Neuronal stem cell (in vitro differentiated cells): ENCODE results near the gene DUSP7.
A peak's percentile ranks its signal among the peaks of the same experiment; 100 is the strongest.

ENCODE experiments used
- DNase-seq: peaks from one replicate; pipeline ENCODE4 v3.0.0-alpha.2; 2013; ENCODE audit warnings: low spot score
- H2AFZ ChIP-seq: one replicate; pipeline ENCODE4 v1.6.1; 2013; ENCODE audit warnings: mild to moderate bottlenecking, low read length, inconsistent platforms
- H2AK5ac ChIP-seq: 2 replicates; pipeline ENCODE4 v1.6.1; 2013; ENCODE audit warnings: low read depth, mild to moderate bottlenecking, inconsistent platforms, low read length, moderate library complexity, mixed read lengths
- H2BK120ac ChIP-seq: 2 replicates; pipeline ENCODE4 v1.6.1; 2013; ENCODE audit warnings: low read depth, mild to moderate bottlenecking, inconsistent platforms, low read length, moderate library complexity, mixed read lengths
- H2BK12ac ChIP-seq: one replicate; pipeline ENCODE4 v1.6.1; 2013; ENCODE audit warnings: low read length, inconsistent platforms
- H2BK15ac ChIP-seq: 2 replicates; pipeline ENCODE4 v1.6.1; 2013; ENCODE audit warnings: mild to moderate bottlenecking, low read length, inconsistent platforms, mixed read lengths
- H2BK5ac ChIP-seq: one replicate; pipeline ENCODE4 v1.6.1; 2013; ENCODE audit warnings: inconsistent platforms, mild to moderate bottlenecking, low read length, moderate library complexity
- H3K14ac ChIP-seq: one replicate; pipeline ENCODE4 v1.6.1; 2013; ENCODE audit warnings: low read length, inconsistent platforms
- H3K18ac ChIP-seq: 2 replicates; pipeline ENCODE4 v1.6.1; 2013; ENCODE audit warnings: low read length, inconsistent platforms
- H3K23ac ChIP-seq: 2 replicates; pipeline ENCODE4 v1.6.1; 2013; ENCODE audit warnings: low read depth, mild to moderate bottlenecking, mixed read lengths, low read length, inconsistent platforms; ENCODE audit not compliant: poor library complexity
- H3K27ac ChIP-seq: replicated peaks from 3 replicates; pipeline ENCODE4 v1.5.1; 2013; ENCODE audit warnings: low read length, inconsistent platforms
- H3K27me3 ChIP-seq, 3 experiments: 2 replicates each; pipeline ENCODE4 v1.6.1; 2013; ENCODE audit warnings: low read length in 3 of 3, mild to moderate bottlenecking in 2 of 3, inconsistent platforms in 1 of 3, low read depth in 1 of 3, mixed read lengths in 1 of 3, moderate library complexity in 1 of 3; ENCODE audit not compliant: control insufficient read depth in 3 of 3, insufficient read depth in 3 of 3
- H3K36me3 ChIP-seq, 2 donors: replicated peaks in 1 of 2; 2 replicates each; pipeline ENCODE4 v1.6.1; 2013; ENCODE audit warnings: low read length in 2 of 2; ENCODE audit not compliant: control insufficient read depth in 2 of 2, insufficient read depth in 2 of 2
- H3K4ac ChIP-seq: 2 replicates; pipeline ENCODE4 v1.6.1; 2013; ENCODE audit warnings: inconsistent platforms, mild to moderate bottlenecking, low read length, moderate library complexity
- H3K4me1 ChIP-seq, 2 donors: 1 replicate in 1 of 2; 2 replicates in 1 of 2; pipeline ENCODE4 v1.6.1; 2013; ENCODE audit warnings: low read length in 2 of 2, low read depth in 1 of 2; ENCODE audit not compliant: control insufficient read depth in 2 of 2, insufficient read depth in 1 of 2
- H3K4me2 ChIP-seq: one replicate; pipeline ENCODE4 v1.6.1; 2013; ENCODE audit warnings: mild to moderate bottlenecking, low read length, inconsistent platforms; ENCODE audit not compliant: insufficient read depth, poor library complexity, severe bottlenecking
- H3K4me3 ChIP-seq, 2 donors: 2 replicates each; pipeline ENCODE4 v1.5.1; 2013; ENCODE audit warnings: low read length in 2 of 2, mild to moderate bottlenecking in 2 of 2, inconsistent platforms in 1 of 2, moderate library complexity in 1 of 2
- H3K79me1 ChIP-seq: one replicate; pipeline ENCODE4 v1.6.1; 2013; ENCODE audit warnings: low read depth, mild to moderate bottlenecking, inconsistent platforms, low read length, moderate library complexity
- H3K9ac ChIP-seq: one replicate; pipeline ENCODE4 v1.6.1; 2013; ENCODE audit warnings: mild to moderate bottlenecking, low read depth, low read length, inconsistent platforms; ENCODE audit not compliant: poor library complexity
- H3K9me3 ChIP-seq, 2 donors: replicated peaks in 1 of 2; 2 replicates each; pipeline versions ENCODE3 to v1.6.1; 2013; ENCODE audit warnings: low read length in 2 of 2, mild to moderate bottlenecking in 2 of 2, inconsistent platforms in 1 of 2, low read depth in 1 of 2, mixed read lengths in 1 of 2, moderate library complexity in 1 of 2; ENCODE audit not compliant: control insufficient read depth in 2 of 2, insufficient read depth in 1 of 2
- H4K8ac ChIP-seq: one replicate; pipeline ENCODE4 v1.6.1; 2013; ENCODE audit warnings: low read depth, mild to moderate bottlenecking, inconsistent platforms, low read length, moderate library complexity
- H4K91ac ChIP-seq: one replicate; pipeline ENCODE4 v1.6.1; 2013; ENCODE audit warnings: low read length, low read depth, mild to moderate bottlenecking, inconsistent platforms; ENCODE audit not compliant: poor library complexity
- WGBS, 2 donors: extraction: QIAGEN DNeasy Blood & Tissue Kit; methylation state at CpG; one replicate each; pipeline ENCODE4 v1.1.7; 2013; ENCODE audit warnings: missing lambda C conversion rate in 2 of 2, mixed read lengths in 1 of 2; ENCODE audit not compliant: insufficient read length in 2 of 2, insufficient replicate concordance in 1 of 2; ENCODE audit errors: extremely low coverage in 2 of 2; 5-methylcytosine and 5-hydroxymethylcytosine counted together

Gene DUSP7

GRCh38 chr3:52077925-52078324 is 21.6 kb upstream of the DUSP7 start:
- Histone ChIP-seq H2BK5ac (no peak overlapping the region), H3K4me1 (peaks cover 0 to 3% of the 10 kb centered on the region in 2 donors), H2AFZ (no peak overlapping the region), H3K4me2 (no peak overlapping the region), H2AK5ac (no peak overlapping the region), H2BK120ac (no peak overlapping the region), H3K4ac (no peak overlapping the region), H3K23ac (no peak overlapping the region), H3K27ac (no peak overlapping the region), H4K91ac (no peak overlapping the region), H3K79me1 (peaks cover 3% of the 10 kb centered on the region), H3K14ac (no peak overlapping the region), H3K9me3 (peaks cover 0 to 1% of the 10 kb centered on the region in 2 donors), H3K18ac (peak overlapping the region; percentile 8), H3K36me3 (peaks cover 13 to 23% of the 10 kb centered on the region in 2 donors), H3K27me3 (no peaks in the 10 kb centered on the region), H4K8ac (no peak overlapping the region), H3K9ac (no peak overlapping the region), H3K4me3 (no peak overlapping the region), H2BK12ac (no peak overlapping the region), H2BK15ac (no peak overlapping the region)
- DNase-seq: no peak
- no CpG with 5 or more reads among the region's 3 CpGs for WGBS, 2 donors

- Histone ChIP-seq H2BK15ac (no peak overlapping the region), H3K23ac (no peak overlapping the region), H3K4me3 (no peak overlapping the region), H2BK12ac (no peak overlapping the region), H3K4me1 (peaks cover 0 to 3% of the 10 kb centered on the region in 2 donors), H3K9me3 (peaks cover 0 to 1% of the 10 kb centered on the region in 2 donors), H2AK5ac (no peak overlapping the region), H3K36me3 (peaks cover 15 to 23% of the 10 kb centered on the region in 2 donors), H3K4ac (no peak overlapping the region), H3K27ac (no peak overlapping the region), H4K8ac (no peak overlapping the region), H3K79me1 (peaks cover 3% of the 10 kb centered on the region), H2AFZ (no peak overlapping the region), H4K91ac (no peak overlapping the region), H3K18ac (no peak overlapping the region), H3K14ac (no peak overlapping the region), H3K4me2 (no peak overlapping the region), H3K27me3 (no peaks in the 10 kb centered on the region), H3K9ac (no peak overlapping the region), H2BK120ac (no peak overlapping the region), H2BK5ac (no peak overlapping the region)
- WGBS, 2 donors: no CpG with 5 or more reads among the region's 14 CpGs
- DNase-seq: no peak
These were observed 20.8 kb upstream of the DUSP7 start for GRCh38 chr3:52076896-52077780.

GRCh38 chr3:52073490-52073889 is 17.1 kb upstream of the DUSP7 start:
- Histone ChIP-seq H3K4ac (no peak overlapping the region), H4K8ac (no peak overlapping the region), H3K23ac (no peak overlapping the region), H3K36me3 (peaks cover 16 to 23% of the 10 kb centered on the region in 2 donors), H2BK15ac (no peak overlapping the region), H3K79me1 (peaks cover 3% of the 10 kb centered on the region), H3K4me3 (no peak overlapping the region), H2BK12ac (no peak overlapping the region), H3K18ac (no peak overlapping the region), H3K4me1 (peaks cover 0 to 2% of the 10 kb centered on the region in 2 donors), H3K9me3 (peaks cover 0 to 1% of the 10 kb centered on the region in 2 donors), H2AK5ac (no peak overlapping the region), H3K14ac (no peak overlapping the region), H3K9ac (no peak overlapping the region), H3K27me3 (no peaks in the 10 kb centered on the region), H4K91ac (no peak overlapping the region), H2BK5ac (no peak overlapping the region), H2AFZ (no peak overlapping the region), H3K4me2 (no peak overlapping the region), H3K27ac (no peak overlapping the region), H2BK120ac (peak overlapping the region; percentile 76)
- WGBS, 2 donors: no CpG with 5 or more reads among the region's 7 CpGs
- no peak for DNase-seq

- Histone ChIP-seq H2BK15ac (no peak overlapping the region), H3K27ac (no peak overlapping the region), H3K9ac (no peak overlapping the region), H3K9me3 (peaks cover 0 to 1% of the 10 kb centered on the region in 2 donors), H3K4me3 (no peak overlapping the region), H3K4me2 (no peak overlapping the region), H2BK12ac (no peak overlapping the region), H2BK120ac (no peak overlapping the region), H3K23ac (no peak overlapping the region), H3K4me1 (peaks cover 0 to 9% of the 10 kb centered on the region in 2 donors), H3K18ac (no peak overlapping the region), H3K27me3 (no peaks in the 10 kb centered on the region), H2AFZ (no peak overlapping the region), H3K14ac (no peak overlapping the region), H2AK5ac (no peak overlapping the region), H2BK5ac (no peak overlapping the region), H4K91ac (no peak overlapping the region), H3K4ac (no peak overlapping the region), H3K36me3 (peaks cover 16 to 23% of the 10 kb centered on the region in 2 donors), H4K8ac (no peak overlapping the region), H3K79me1 (peaks cover 3% of the 10 kb centered on the region)
- WGBS, 2 donors: no CpG with 5 or more reads among the region's 8 CpGs
- DNase-seq: no peak
These were observed 16.1 kb upstream of the DUSP7 start for GRCh38 chr3:52072471-52072870.
